Neural progenitor cell (in vitro differentiated cells): ENCODE data around the gene KCNMA1. TPM values are rescaled to one million over a fixed set of nuclear protein-coding genes. Genes with fewer than 3 reads are reported as not detected.

Experiments
- DNase-seq: peaks from one replicate; pipeline ENCODE4 v3.0.0-alpha.2; 2016; ENCODE audit warnings: low spot score
- H2AFZ ChIP-seq: fragments of 200-600 bp; sonication (generic); replicated peaks from 2 replicates; pipeline ENCODE4 v1.6.1; 2016; ENCODE audit warnings: antibody characterized with exemption
- H3F3A ChIP-seq: fragments of 200-600 bp; sonication (generic); 2 replicates; pipeline ENCODE4 v1.6.1; 2016; ENCODE audit warnings: antibody characterized with exemption, low read depth
- H3K27ac ChIP-seq: fragments of 200-600 bp; sonication (generic); 2 replicates; pipeline ENCODE4 v1.5.1; 2016; ENCODE audit warnings: mild to moderate bottlenecking
- H3K27me3 ChIP-seq: fragments of 200-600 bp; sonication (generic); 2 replicates; pipeline ENCODE4 v1.6.1; 2016; ENCODE audit warnings: mild to moderate bottlenecking, moderate library complexity
- H3K36me3 ChIP-seq: fragments of 200-600 bp; sonication (generic); 2 replicates; pipeline ENCODE4 v1.5.1; 2016
- H3K4me1 ChIP-seq: fragments of 200-600 bp; sonication (generic); 2 replicates; pipeline ENCODE4 v1.6.1; 2016; ENCODE audit warnings: mixed run types
- H3K4me2 ChIP-seq: fragments of 200-600 bp; sonication (generic); 2 replicates; pipeline ENCODE4 v1.6.1; 2016
- H3K4me3 ChIP-seq: fragments of 200-600 bp; sonication (generic); 2 replicates; pipeline ENCODE4 v1.5.1; 2016
- H3K79me2 ChIP-seq: fragments of 200-600 bp; sonication (generic); 2 replicates; pipeline ENCODE4 v1.6.1; 2016; ENCODE audit warnings: low read depth
- H3K9ac ChIP-seq: fragments of 200-600 bp; sonication (generic); 2 replicates; pipeline ENCODE4 v1.6.1; 2016
- H3K9me3 ChIP-seq: fragments of 200-600 bp; sonication (generic); 2 replicates; pipeline ENCODE4 v1.5.1; 2016; ENCODE audit warnings: low read depth
- H4K20me1 ChIP-seq: fragments of 200-600 bp; sonication (generic); 2 replicates; pipeline ENCODE4 v1.6.1; 2016; ENCODE audit warnings: low read depth
- H3K27ac Mint-ChIP-seq: 3 replicates; pipeline ENCODE4 v1.8.0; 2021; ENCODE audit warnings: mixed read lengths
- H3K27me3 Mint-ChIP-seq: 2 replicates; pipeline ENCODE4 v1.8.0; 2022; ENCODE audit warnings: low read depth, mild to moderate bottlenecking, inconsistent platforms, moderate library complexity, mixed read lengths; ENCODE audit not compliant: insufficient read depth
- H3K36me3 Mint-ChIP-seq: 3 replicates; pipeline ENCODE4 v1.8.0; 2021; ENCODE audit warnings: mixed read lengths
- H3K4me1 Mint-ChIP-seq: 3 replicates; pipeline ENCODE4 v1.8.0; 2021; ENCODE audit warnings: mixed read lengths
- H3K4me3 Mint-ChIP-seq: 3 replicates; pipeline ENCODE4 v1.8.0; 2021; ENCODE audit warnings: mild to moderate bottlenecking, moderate library complexity, mixed read lengths
- H3K9me3 Mint-ChIP-seq: 3 replicates; pipeline ENCODE4 v1.8.0; 2020; ENCODE audit warnings: mixed read lengths
- CTCF ChIP-seq: fragments of 200-600 bp; sonication (generic); IDR thresholded peaks from 2 replicates; pipeline ENCODE4 v1.5.1; 2017; ENCODE audit warnings: antibody characterized with exemption, mild to moderate bottlenecking
- EZH2 ChIP-seq: fragments of 200-600 bp; sonication (generic); IDR thresholded peaks from 2 replicates; pipeline ENCODE4 v1.6.1; 2017; ENCODE audit warnings: antibody characterized with exemption, mild to moderate bottlenecking, moderate library complexity
- EZH2phosphoT487 ChIP-seq: fragments of 200-600 bp; sonication (generic); IDR thresholded peaks from 2 replicates; pipeline ENCODE4 v1.6.1; 2017; ENCODE audit warnings: antibody characterized with exemption
- total RNA-seq: library from RNA; depleted of rRNA; stranded (reverse); fragments of >200 nt; gene quantifications from 2 replicates; pipeline ENCODE4 v1.2.3, GENCODE V29; 2015; ENCODE audit warnings: low replicate concordance

Gene KCNMA1
- total RNA-seq, 1 donor from 2014 or later, result 2.4 TPM

GRCh38 chr10:77586719-77587415, 50.7 kb downstream of the KCNMA1 start:
- no peaks in the 10 kb centered on the region for H4K20me1 ChIP-seq
- no peak overlapping the region for H3K27ac ChIP-seq
- Mint-ChIP-seq H3K27ac (no peak overlapping the region), H3K4me1 (peaks cover 26% of the 10 kb centered on the region), H3K27me3 (peaks cover 6% of the 10 kb centered on the region), H3K36me3 (no peaks in the 10 kb centered on the region), H3K9me3 (no peaks in the 10 kb centered on the region), H3K4me3 (no peak overlapping the region)
- H3K27me3 ChIP-seq, result no peaks in the 10 kb centered on the region
- peaks cover 17% of the 10 kb centered on the region for H3K4me1 ChIP-seq
- no peak for TF ChIP-seq EZH2phosphoT487
- TF ChIP-seq EZH2, result no peak
- no peak for TF ChIP-seq CTCF
- H3F3A ChIP-seq, result no peaks in the 10 kb centered on the region
- no peaks in the 10 kb centered on the region for H3K79me2 ChIP-seq
- H3K36me3 ChIP-seq, result no peaks in the 10 kb centered on the region
- no peak overlapping the region for H2AFZ ChIP-seq
- H3K4me2 ChIP-seq, result no peak overlapping the region
- DNase-seq, result no peak
- no peak overlapping the region for H3K4me3 ChIP-seq
- H3K9me3 ChIP-seq, result no peaks in the 10 kb centered on the region
- H3K9ac ChIP-seq, result no peak overlapping the region

GRCh38 chr10:77584938-77585337, 52.7 kb downstream of the KCNMA1 start:
- Histone ChIP-seq H3K36me3 (no peaks in the 10 kb centered on the region), H2AFZ (no peak overlapping the region), H3K4me3 (no peak overlapping the region), H3K9me3 (no peaks in the 10 kb centered on the region), H3K9ac (no peak overlapping the region), H3K4me1 (peaks cover 17% of the 10 kb centered on the region), H3K79me2 (no peaks in the 10 kb centered on the region), H3K27me3 (no peaks in the 10 kb centered on the region), H4K20me1 (no peaks in the 10 kb centered on the region), H3K27ac (no peak overlapping the region), H3K4me2 (no peak overlapping the region), H3F3A (no peaks in the 10 kb centered on the region)
- Mint-ChIP-seq H3K36me3 (no peaks in the 10 kb centered on the region), H3K4me1 (peaks cover 26% of the 10 kb centered on the region), H3K4me3 (no peak overlapping the region), H3K27ac (peak overlapping the region; percentile 9), H3K9me3 (no peaks in the 10 kb centered on the region), H3K27me3 (peaks cover 5% of the 10 kb centered on the region)
- DNase-seq, result no peak
- TF ChIP-seq EZH2, result no peak
- TF ChIP-seq EZH2phosphoT487, result no peak
- no peak for TF ChIP-seq CTCF

- Mint-ChIP-seq H3K9me3 (no peaks in the 10 kb centered on the region), H3K4me3 (no peak overlapping the region), H3K4me1 (peaks cover 26% of the 10 kb centered on the region), H3K27me3 (peaks cover 8% of the 10 kb centered on the region), H3K36me3 (no peaks in the 10 kb centered on the region), H3K27ac (no peak overlapping the region)
- Histone ChIP-seq H2AFZ (no peak overlapping the region), H3K4me1 (peaks cover 17% of the 10 kb centered on the region), H3K9me3 (no peaks in the 10 kb centered on the region), H3K9ac (no peak overlapping the region), H3K36me3 (no peaks in the 10 kb centered on the region), H3F3A (no peaks in the 10 kb centered on the region), H3K79me2 (no peaks in the 10 kb centered on the region), H3K4me3 (no peak overlapping the region), H3K4me2 (no peak overlapping the region), H4K20me1 (no peaks in the 10 kb centered on the region), H3K27me3 (no peaks in the 10 kb centered on the region), H3K27ac (no peak overlapping the region)
- DNase-seq, result no peak
- TF ChIP-seq EZH2phosphoT487, result no peak
- TF ChIP-seq CTCF, result no peak
- no peak for TF ChIP-seq EZH2
Measured at GRCh38 chr10:77583527-77583926, 54.1 kb downstream of the KCNMA1 start.
